Stimulated activated memory B cell treated with anti-CD40 and anti-IgM and Interleukin-4, amounts not matched to agents 10 μg/mL and 1 μg/mL and 100 μg/mL, for 72 hours (primary cell): ENCODE data around the gene RALGPS1.

Experiments
- ATAC-seq: fragments of 150-1000 bp; cut with Tn5 transposase; 2 replicates; pipeline ENCODE4 v1.10.0; 2021
- H3K27ac Mint-ChIP-seq: one replicate; pipeline ENCODE4 v1.8.0; 2022; ENCODE audit warnings: mild to moderate bottlenecking, mixed read lengths
- H3K27me3 Mint-ChIP-seq: one replicate; pipeline ENCODE4 v1.8.0; 2022; ENCODE audit warnings: mixed read lengths
- H3K36me3 Mint-ChIP-seq: one replicate; pipeline ENCODE4 v1.8.0; 2022; ENCODE audit warnings: mixed read lengths
- H3K4me1 Mint-ChIP-seq: one replicate; pipeline ENCODE4 v1.8.0; 2022; ENCODE audit warnings: mixed read lengths
- H3K4me3 Mint-ChIP-seq: one replicate; pipeline ENCODE4 v1.8.0; 2022; ENCODE audit warnings: mild to moderate bottlenecking, moderate library complexity, mixed read lengths
- H3K9me3 Mint-ChIP-seq: one replicate; pipeline ENCODE4 v1.8.0; 2022; ENCODE audit warnings: mixed read lengths

RALGPS1 gene

GRCh38 chr9:127241354-127241753 lies 326.8 kb downstream of the RALGPS1 start:
- no peaks in the 10 kb centered on the region for H3K9me3 Mint-ChIP-seq
- H3K27me3 Mint-ChIP-seq, result no peaks in the 10 kb centered on the region
- H3K27ac Mint-ChIP-seq, result no peak overlapping the region
- peaks cover 16% of the 10 kb centered on the region for H3K4me1 Mint-ChIP-seq
- no peak for ATAC-seq
- no peak overlapping the region for H3K4me3 Mint-ChIP-seq
- H3K36me3 Mint-ChIP-seq, result no peaks in the 10 kb centered on the region

- peaks cover 17% of the 10 kb centered on the region for H3K4me1 Mint-ChIP-seq
- H3K36me3 Mint-ChIP-seq, result peaks cover 6% of the 10 kb centered on the region
- peak overlapping the region; percentile 94 for H3K4me3 Mint-ChIP-seq
- no peaks in the 10 kb centered on the region for H3K27me3 Mint-ChIP-seq
- peak overlapping the region; percentile 89 for H3K27ac Mint-ChIP-seq
- ATAC-seq, result peak; percentile 100
- no peaks in the 10 kb centered on the region for H3K9me3 Mint-ChIP-seq
Measured at GRCh38 chr9:127244609-127245601, 330.3 kb downstream of the RALGPS1 start.

- H3K4me1 Mint-ChIP-seq, result peaks cover 17% of the 10 kb centered on the region
- peak overlapping the region; percentile 89 for H3K27ac Mint-ChIP-seq
- no peaks in the 10 kb centered on the region for H3K27me3 Mint-ChIP-seq
- peak overlapping the region; percentile 94 for H3K4me3 Mint-ChIP-seq
- ATAC-seq, result no peak
- H3K9me3 Mint-ChIP-seq, result no peaks in the 10 kb centered on the region
- H3K36me3 Mint-ChIP-seq, result peaks cover 6% of the 10 kb centered on the region
Measured at GRCh38 chr9:127245637-127246164, 331.1 kb downstream of the RALGPS1 start.

- ATAC-seq, result no peak
- H3K27me3 Mint-ChIP-seq, result no peaks in the 10 kb centered on the region
- peaks cover 17% of the 10 kb centered on the region for H3K4me1 Mint-ChIP-seq
- H3K36me3 Mint-ChIP-seq, result peaks cover 12% of the 10 kb centered on the region
- H3K27ac Mint-ChIP-seq, result no peak overlapping the region
- no peaks in the 10 kb centered on the region for H3K9me3 Mint-ChIP-seq
- H3K4me3 Mint-ChIP-seq, result no peak overlapping the region
Measured at GRCh38 chr9:127248241-127248640, 333.7 kb downstream of the RALGPS1 start.

- H3K4me1 Mint-ChIP-seq, result peaks cover 15% of the 10 kb centered on the region
- no peak overlapping the region for H3K27ac Mint-ChIP-seq
- H3K27me3 Mint-ChIP-seq, result no peaks in the 10 kb centered on the region
- no peak for ATAC-seq
- no peak overlapping the region for H3K4me3 Mint-ChIP-seq
- no peaks in the 10 kb centered on the region for H3K9me3 Mint-ChIP-seq
- peaks cover 12% of the 10 kb centered on the region for H3K36me3 Mint-ChIP-seq
Measured at GRCh38 chr9:127249877-127250276, 335.3 kb downstream of the RALGPS1 start.

- Mint-ChIP-seq H3K9me3 (no peaks in the 10 kb centered on the region), H3K4me1 (peaks cover 5% of the 10 kb centered on the region), H3K27ac (no peak overlapping the region), H3K4me3 (no peak overlapping the region), H3K36me3 (peaks cover 12% of the 10 kb centered on the region), H3K27me3 (no peaks in the 10 kb centered on the region)
- ATAC-seq, result no peak
Measured at GRCh38 chr9:127250896-127251391, 336.4 kb downstream of the RALGPS1 start.

GRCh38 chr9:127252410-127253318 lies 338.1 kb downstream of the RALGPS1 start:
- no peak overlapping the region for H3K27ac Mint-ChIP-seq
- no peak for ATAC-seq
- no peak overlapping the region for H3K4me3 Mint-ChIP-seq
- H3K36me3 Mint-ChIP-seq, result peaks cover 12% of the 10 kb centered on the region
- H3K27me3 Mint-ChIP-seq, result no peaks in the 10 kb centered on the region
- no peaks in the 10 kb centered on the region for H3K4me1 Mint-ChIP-seq
- H3K9me3 Mint-ChIP-seq, result no peaks in the 10 kb centered on the region

GRCh38 chr9:127253446-127253845 lies 338.9 kb downstream of the RALGPS1 start:
- no peak for ATAC-seq
- no peak overlapping the region for H3K27ac Mint-ChIP-seq
- H3K36me3 Mint-ChIP-seq, result peaks cover 12% of the 10 kb centered on the region
- no peak overlapping the region for H3K4me3 Mint-ChIP-seq
- H3K27me3 Mint-ChIP-seq, result no peaks in the 10 kb centered on the region
- H3K9me3 Mint-ChIP-seq, result no peaks in the 10 kb centered on the region
- no peaks in the 10 kb centered on the region for H3K4me1 Mint-ChIP-seq

- H3K27me3 Mint-ChIP-seq, result no peaks in the 10 kb centered on the region
- no peak for ATAC-seq
- H3K4me1 Mint-ChIP-seq, result no peaks in the 10 kb centered on the region
- H3K4me3 Mint-ChIP-seq, result no peak overlapping the region
- peaks cover 6% of the 10 kb centered on the region for H3K36me3 Mint-ChIP-seq
- no peak overlapping the region for H3K27ac Mint-ChIP-seq
- no peaks in the 10 kb centered on the region for H3K9me3 Mint-ChIP-seq
Measured at GRCh38 chr9:127255692-127256091, 341.1 kb downstream of the RALGPS1 start.

GRCh38 chr9:127256324-127256723 lies 341.7 kb downstream of the RALGPS1 start:
- Mint-ChIP-seq H3K9me3 (no peaks in the 10 kb centered on the region), H3K27ac (no peak overlapping the region), H3K27me3 (no peaks in the 10 kb centered on the region), H3K36me3 (peaks cover 2% of the 10 kb centered on the region), H3K4me1 (no peaks in the 10 kb centered on the region), H3K4me3 (no peak overlapping the region)
- no peak for ATAC-seq

GRCh38 chr9:127258606-127259471 lies 344.3 kb downstream of the RALGPS1 start:
- no peaks in the 10 kb centered on the region for H3K27me3 Mint-ChIP-seq

GRCh38 chr9:127262602-127263001 lies 348.0 kb downstream of the RALGPS1 start:
- no peaks in the 10 kb centered on the region for H3K27me3 Mint-ChIP-seq
- H3K27ac Mint-ChIP-seq, result no peak overlapping the region
- ATAC-seq, result no peak
- no peaks in the 10 kb centered on the region for H3K4me1 Mint-ChIP-seq
- no peak overlapping the region for H3K4me3 Mint-ChIP-seq
- H3K9me3 Mint-ChIP-seq, result no peaks in the 10 kb centered on the region
- H3K36me3 Mint-ChIP-seq, result no peaks in the 10 kb centered on the region

More at GRCh38 chr9:127258606-127259471, 344.3 kb downstream of the RALGPS1 start:
- no peaks in the 10 kb centered on the region for H3K4me1 Mint-ChIP-seq
- ATAC-seq, result no peak
- H3K4me3 Mint-ChIP-seq, result no peak overlapping the region
- no peaks in the 10 kb centered on the region for H3K36me3 Mint-ChIP-seq
- no peak overlapping the region for H3K27ac Mint-ChIP-seq
- H3K9me3 Mint-ChIP-seq, result no peaks in the 10 kb centered on the region

GRCh38 chr9:127263237-127263636 lies 348.7 kb downstream of the RALGPS1 start:
- Mint-ChIP-seq H3K4me1 (no peaks in the 10 kb centered on the region), H3K9me3 (no peaks in the 10 kb centered on the region), H3K27ac (no peak overlapping the region), H3K4me3 (no peak overlapping the region), H3K27me3 (no peaks in the 10 kb centered on the region), H3K36me3 (no peaks in the 10 kb centered on the region)
- ATAC-seq, result no peak

- Mint-ChIP-seq H3K27ac (no peak overlapping the region), H3K36me3 (no peaks in the 10 kb centered on the region), H3K4me3 (no peak overlapping the region), H3K4me1 (no peaks in the 10 kb centered on the region), H3K27me3 (no peaks in the 10 kb centered on the region), H3K9me3 (no peaks in the 10 kb centered on the region)
- no peak for ATAC-seq
Measured at GRCh38 chr9:127263664-127264063, 349.1 kb downstream of the RALGPS1 start.
